DOHH2 (cell line): ENCODE results near the gene CCDC190.

Experiments used
- H3F3A ChIP-seq: fragments of 200-600 bp; sonication (generic), shearing (Covaris generic); 2 replicates; pipeline ENCODE4 v1.6.0; 2016; ENCODE audit warnings: antibody characterized with exemption, mild to moderate bottlenecking; ENCODE audit not compliant: control insufficient read depth, insufficient read depth
- H3K27ac ChIP-seq: fragments of 200-600 bp; sonication (generic); 2 replicates; pipeline ENCODE4 v1.5.1; 2014; ENCODE audit warnings: low read depth, mild to moderate bottlenecking, low read length, moderate library complexity
- H3K27me3 ChIP-seq: fragments of 200-600 bp; sonication (generic); 2 replicates; pipeline ENCODE4 v1.6.1; 2014; ENCODE audit warnings: mild to moderate bottlenecking, low read length, mixed read lengths; ENCODE audit not compliant: control insufficient read depth
- H3K36me3 ChIP-seq: fragments of 200-600 bp; sonication (generic); 2 replicates; pipeline ENCODE4 v1.6.1; 2014; ENCODE audit warnings: mild to moderate bottlenecking, low read length, moderate library complexity, mixed read lengths; ENCODE audit not compliant: control insufficient read depth
- H3K4me1 ChIP-seq: fragments of 200-600 bp; sonication (generic); 2 replicates; pipeline ENCODE4 v1.6.1; 2014; ENCODE audit warnings: mild to moderate bottlenecking, low read length, mixed read lengths; ENCODE audit not compliant: control insufficient read depth
- H3K4me2 ChIP-seq: fragments of 200-600 bp; sonication (generic); 2 replicates; pipeline ENCODE4 v1.6.0; 2014; ENCODE audit warnings: mild to moderate bottlenecking, low read length, moderate library complexity
- H3K4me3 ChIP-seq: fragments of 200-600 bp; sonication (generic); 2 replicates; pipeline ENCODE4 v1.5.1; 2014; ENCODE audit warnings: mild to moderate bottlenecking, low read length, mixed read lengths
- H3K79me2 ChIP-seq: fragments of 200-600 bp; sonication (generic); 2 replicates; pipeline ENCODE4 v1.6.1; 2014; ENCODE audit warnings: mild to moderate bottlenecking, low read length, mixed read lengths; ENCODE audit not compliant: control insufficient read depth
- H3K9me2 ChIP-seq: fragments of 200-600 bp; sonication (generic); replicated peaks from 2 replicates; pipeline ENCODE4 v1.6.1; 2014; ENCODE audit warnings: mild to moderate bottlenecking, low read length, mixed read lengths; ENCODE audit not compliant: control insufficient read depth
- H3K9me3 ChIP-seq: fragments of 200-600 bp; sonication (generic); 2 replicates; pipeline ENCODE4 v1.6.1; 2014; ENCODE audit warnings: antibody characterized with exemption, low read length, mixed read lengths; ENCODE audit not compliant: control insufficient read depth, insufficient read depth
- H4K20me1 ChIP-seq: fragments of 200-600 bp; sonication (generic); 2 replicates; pipeline ENCODE4 v1.6.0; 2014; ENCODE audit warnings: low read depth, mild to moderate bottlenecking, antibody characterized with exemption, low read length, moderate library complexity; ENCODE audit not compliant: control insufficient read depth, insufficient read depth
- CTCF ChIP-seq: fragments of 200-600 bp; sonication (generic); IDR thresholded peaks from one replicate; pipeline ENCODE4 v1.5.1; 2014; ENCODE audit warnings: antibody characterized with exemption, mild to moderate bottlenecking, low read depth, low read length; ENCODE audit not compliant: poor library complexity, severe bottlenecking
- EZH2phosphoT487 ChIP-seq: fragments of 200-600 bp; sonication (generic); IDR thresholded peaks from 2 replicates; pipeline ENCODE4 v1.6.1; 2017; ENCODE audit warnings: borderline replicate concordance, mild to moderate bottlenecking, antibody characterized with exemption, low read length, moderate library complexity, mixed read lengths

CCDC190 gene

DNA sequence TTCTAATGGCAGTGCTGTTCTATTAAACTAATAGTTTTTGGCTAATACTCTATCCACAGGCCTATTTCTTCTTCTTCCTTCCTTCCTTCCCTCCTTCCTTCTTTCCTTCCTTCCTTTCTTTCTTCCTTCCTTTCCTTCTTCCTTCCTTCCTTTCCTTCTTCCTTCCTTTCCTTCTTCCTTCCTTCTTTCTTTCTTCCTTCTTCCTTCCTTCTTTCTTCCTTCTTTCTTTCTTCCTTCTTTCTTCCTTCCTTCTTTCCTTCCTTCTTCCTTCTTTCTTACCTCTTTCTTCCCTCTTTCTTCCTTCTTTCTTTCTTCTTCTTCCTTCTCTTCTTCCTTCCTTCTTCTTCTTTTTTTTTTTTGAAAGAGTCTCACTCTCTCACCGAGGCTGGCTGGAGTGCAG is 31.7 kb downstream of the CCDC190 start:
- H3K36me3 ChIP-seq: no peaks in the 10 kb centered on the region
- H4K20me1 ChIP-seq: no peaks in the 10 kb centered on the region
- no peaks in the 10 kb centered on the region for H3K79me2 ChIP-seq
- TF ChIP-seq CTCF: no peak
- TF ChIP-seq EZH2phosphoT487: no peak
- H3K4me1 ChIP-seq: no peaks in the 10 kb centered on the region
- peaks cover 4% of the 10 kb centered on the region; the same call in 1 of the 2 replicates for H3K27me3 ChIP-seq
- no peaks in the 10 kb centered on the region for H3K9me3 ChIP-seq
- H3K4me3 ChIP-seq: no peak overlapping the region
- no peaks in the 10 kb centered on the region for H3F3A ChIP-seq
- no peaks in the 10 kb centered on the region for H3K9me2 ChIP-seq
- H3K4me2 ChIP-seq: no peak overlapping the region
- H3K27ac ChIP-seq: no peak overlapping the region

GRCh38 chr1:162823771-162824525 is 37.0 kb downstream of the CCDC190 start:
- no peaks in the 10 kb centered on the region for H4K20me1 ChIP-seq
- H3K4me1 ChIP-seq: no peaks in the 10 kb centered on the region
- peaks cover 9% of the 10 kb centered on the region; the same call in 1 of the 2 replicates for H3K27me3 ChIP-seq
- no peaks in the 10 kb centered on the region for H3K36me3 ChIP-seq
- H3K9me2 ChIP-seq: no peaks in the 10 kb centered on the region
- H3K9me3 ChIP-seq: no peaks in the 10 kb centered on the region
- H3F3A ChIP-seq: no peaks in the 10 kb centered on the region
- no peak overlapping the region for H3K4me2 ChIP-seq
- TF ChIP-seq CTCF: no peak
- TF ChIP-seq EZH2phosphoT487: no peak
- H3K4me3 ChIP-seq: no peak overlapping the region
- H3K27ac ChIP-seq: no peak overlapping the region
- H3K79me2 ChIP-seq: no peaks in the 10 kb centered on the region

GRCh38 chr1:162823231-162823630 is 37.7 kb downstream of the CCDC190 start:
- Histone ChIP-seq H3K9me2 (no peaks in the 10 kb centered on the region), H3K4me3 (no peak overlapping the region), H3K27ac (no peak overlapping the region), H4K20me1 (no peaks in the 10 kb centered on the region), H3K4me2 (no peak overlapping the region), H3K79me2 (no peaks in the 10 kb centered on the region), H3K36me3 (no peaks in the 10 kb centered on the region), H3K9me3 (no peaks in the 10 kb centered on the region), H3K4me1 (no peaks in the 10 kb centered on the region), H3K27me3 (peaks cover 9% of the 10 kb centered on the region; the same call in 1 of the 2 replicates), H3F3A (no peaks in the 10 kb centered on the region)
- no peak for TF ChIP-seq EZH2phosphoT487
- no peak for TF ChIP-seq CTCF
